DOHH2 (cell line): Measurements from ENCODE around the gene SLC37A1.

ENCODE experiments used
- H3F3A ChIP-seq: fragments of 200-600 bp; sonication (generic), shearing (Covaris generic); 2 replicates; pipeline ENCODE4 v1.6.0; 2016; ENCODE audit warnings: antibody characterized with exemption, mild to moderate bottlenecking; ENCODE audit not compliant: control insufficient read depth, insufficient read depth
- H3K27ac ChIP-seq: fragments of 200-600 bp; sonication (generic); 2 replicates; pipeline ENCODE4 v1.5.1; 2014; ENCODE audit warnings: low read depth, mild to moderate bottlenecking, low read length, moderate library complexity
- H3K27me3 ChIP-seq: fragments of 200-600 bp; sonication (generic); 2 replicates; pipeline ENCODE4 v1.6.1; 2014; ENCODE audit warnings: mild to moderate bottlenecking, low read length, mixed read lengths; ENCODE audit not compliant: control insufficient read depth
- H3K36me3 ChIP-seq: fragments of 200-600 bp; sonication (generic); 2 replicates; pipeline ENCODE4 v1.6.1; 2014; ENCODE audit warnings: mild to moderate bottlenecking, low read length, moderate library complexity, mixed read lengths; ENCODE audit not compliant: control insufficient read depth
- H3K4me1 ChIP-seq: fragments of 200-600 bp; sonication (generic); 2 replicates; pipeline ENCODE4 v1.6.1; 2014; ENCODE audit warnings: mild to moderate bottlenecking, low read length, mixed read lengths; ENCODE audit not compliant: control insufficient read depth
- H3K4me2 ChIP-seq: fragments of 200-600 bp; sonication (generic); 2 replicates; pipeline ENCODE4 v1.6.0; 2014; ENCODE audit warnings: mild to moderate bottlenecking, low read length, moderate library complexity
- H3K4me3 ChIP-seq: fragments of 200-600 bp; sonication (generic); 2 replicates; pipeline ENCODE4 v1.5.1; 2014; ENCODE audit warnings: mild to moderate bottlenecking, low read length, mixed read lengths
- H3K79me2 ChIP-seq: fragments of 200-600 bp; sonication (generic); 2 replicates; pipeline ENCODE4 v1.6.1; 2014; ENCODE audit warnings: mild to moderate bottlenecking, low read length, mixed read lengths; ENCODE audit not compliant: control insufficient read depth
- H3K9me2 ChIP-seq: fragments of 200-600 bp; sonication (generic); replicated peaks from 2 replicates; pipeline ENCODE4 v1.6.1; 2014; ENCODE audit warnings: mild to moderate bottlenecking, low read length, mixed read lengths; ENCODE audit not compliant: control insufficient read depth
- H3K9me3 ChIP-seq: fragments of 200-600 bp; sonication (generic); 2 replicates; pipeline ENCODE4 v1.6.1; 2014; ENCODE audit warnings: antibody characterized with exemption, low read length, mixed read lengths; ENCODE audit not compliant: control insufficient read depth, insufficient read depth
- H4K20me1 ChIP-seq: fragments of 200-600 bp; sonication (generic); 2 replicates; pipeline ENCODE4 v1.6.0; 2014; ENCODE audit warnings: low read depth, mild to moderate bottlenecking, antibody characterized with exemption, low read length, moderate library complexity; ENCODE audit not compliant: control insufficient read depth, insufficient read depth
- CTCF ChIP-seq: fragments of 200-600 bp; sonication (generic); IDR thresholded peaks from one replicate; pipeline ENCODE4 v1.5.1; 2014; ENCODE audit warnings: antibody characterized with exemption, mild to moderate bottlenecking, low read depth, low read length; ENCODE audit not compliant: poor library complexity, severe bottlenecking
- EZH2phosphoT487 ChIP-seq: fragments of 200-600 bp; sonication (generic); IDR thresholded peaks from 2 replicates; pipeline ENCODE4 v1.6.1; 2017; ENCODE audit warnings: borderline replicate concordance, mild to moderate bottlenecking, antibody characterized with exemption, low read length, moderate library complexity, mixed read lengths

The SLC37A1 gene

DNA sequence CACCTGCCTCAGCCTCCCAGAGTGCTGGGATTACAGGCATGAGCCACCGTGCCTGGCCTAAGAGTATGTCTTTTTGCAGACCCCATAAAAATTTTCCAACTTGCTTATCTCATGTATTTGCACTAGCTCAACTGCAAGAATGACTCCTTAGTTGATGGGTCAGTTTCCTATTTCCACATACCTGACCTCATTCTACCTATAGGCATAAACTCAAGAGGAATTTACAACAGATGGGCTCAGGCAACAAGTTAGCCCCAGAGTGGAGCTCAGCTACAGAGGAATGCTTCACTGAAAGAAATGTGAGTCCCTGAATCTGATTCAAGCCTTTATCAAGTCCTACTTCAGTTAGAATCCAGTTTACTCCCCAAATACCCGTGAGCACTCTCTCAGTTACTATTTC is 5.3 kb upstream of the SLC37A1 start:
- no peaks in the 10 kb centered on the region for H4K20me1 ChIP-seq
- TF ChIP-seq EZH2phosphoT487 (no peak), CTCF (no peak)
- no peaks in the 10 kb centered on the region for H3F3A ChIP-seq
- H3K4me1 ChIP-seq = peaks cover 29% of the 10 kb centered on the region
- H3K9me3 ChIP-seq = no peaks in the 10 kb centered on the region
- no peak overlapping the region for H3K4me2 ChIP-seq
- H3K4me3 ChIP-seq = no peak overlapping the region
- no peaks in the 10 kb centered on the region for H3K36me3 ChIP-seq
- no peaks in the 10 kb centered on the region for H3K27me3 ChIP-seq
- no peak overlapping the region for H3K27ac ChIP-seq
- H3K9me2 ChIP-seq = no peaks in the 10 kb centered on the region
- H3K79me2 ChIP-seq = no peaks in the 10 kb centered on the region

DNA sequence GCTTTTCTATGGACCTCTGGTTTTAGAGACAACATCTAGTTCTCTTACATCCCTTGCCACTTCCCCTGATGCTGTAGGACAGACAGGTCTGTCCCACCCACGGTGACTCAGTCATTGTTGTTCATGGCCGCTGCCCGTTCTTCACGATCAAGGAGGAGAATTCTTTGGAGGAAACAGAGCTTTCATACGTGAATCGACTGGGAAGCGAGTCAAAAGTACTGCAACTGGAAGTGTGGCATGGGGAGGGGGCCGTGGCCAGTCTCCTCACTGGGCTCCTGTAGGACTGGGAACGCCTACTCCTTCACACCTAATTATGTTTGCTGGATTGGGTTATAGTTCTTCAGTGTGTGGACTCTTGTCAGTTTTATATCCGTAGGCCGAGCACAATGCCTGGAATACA is 4.4 kb upstream of the SLC37A1 start:
- H3K4me1 ChIP-seq = peaks cover 21% of the 10 kb centered on the region
- H3K4me3 ChIP-seq = no peak overlapping the region
- no peak overlapping the region for H3K4me2 ChIP-seq
- no peaks in the 10 kb centered on the region for H4K20me1 ChIP-seq
- no peak for TF ChIP-seq EZH2phosphoT487
- no peak for TF ChIP-seq CTCF
- no peak overlapping the region for H3K27ac ChIP-seq
- no peaks in the 10 kb centered on the region for H3K27me3 ChIP-seq
- no peaks in the 10 kb centered on the region for H3K9me2 ChIP-seq
- H3K36me3 ChIP-seq = no peaks in the 10 kb centered on the region
- H3K9me3 ChIP-seq = no peaks in the 10 kb centered on the region
- peaks cover 4% of the 10 kb centered on the region; the same call in 1 of the 2 replicates for H3K79me2 ChIP-seq
- H3F3A ChIP-seq = no peaks in the 10 kb centered on the region

- Histone ChIP-seq H3K4me1 (peaks cover 30% of the 10 kb centered on the region), H3K79me2 (peaks cover 36% of the 10 kb centered on the region), H3K36me3 (peaks cover 15% of the 10 kb centered on the region), H3K4me3 (no peak overlapping the region; the same call in 1 of the 2 replicates), H4K20me1 (0 out of 2 replicates have a peak, but pooled peaks cover 7% of the 10 kb centered on the region), H3K4me2 (peak overlapping the region; percentile 68; the same call in 1 of the 2 replicates), H3K27me3 (no peaks in the 10 kb centered on the region), H3K9me2 (no peaks in the 10 kb centered on the region), H3F3A (peaks cover 18% of the 10 kb centered on the region), H3K9me3 (no peaks in the 10 kb centered on the region), H3K27ac (no peak overlapping the region)
- TF ChIP-seq CTCF = no peak
- no peak for TF ChIP-seq EZH2phosphoT487
These were observed 1.2 kb upstream of the SLC37A1 start for GRCh38 chr21:42512346-42513034.
